Neural cell (in vitro differentiated cells): ENCODE results near the gene ALK.

Experiments used
- CTCF ChIP-seq: fragments of 450-650 bp; IDR thresholded peaks from 2 replicates; pipeline ENCODE4 v1.5.1; 2014; ENCODE audit warnings: antibody characterized with exemption, mild to moderate bottlenecking, moderate library complexity; ENCODE audit not compliant: poor library complexity, severe bottlenecking
- EZH2 ChIP-seq: fragments of 200-600, 300-800 bp; shearing (Covaris generic), sonication (generic); IDR thresholded peaks from 2 replicates; pipeline ENCODE4 v1.6.1; 2014; ENCODE audit warnings: antibody characterized with exemption, low read length, borderline replicate concordance, mild to moderate bottlenecking; ENCODE audit not compliant: insufficient read depth, poor library complexity, severe bottlenecking
- POLR2AphosphoS5 ChIP-seq: IDR thresholded peaks from 2 replicates; pipeline ENCODE4 v1.6.1; 2012
- REST ChIP-seq: IDR thresholded peaks from 2 replicates; pipeline ENCODE4 v1.6.1; 2012; ENCODE audit warnings: borderline replicate concordance

GRCh38 chr2:29220506-29221270, 700.7 kb downstream of the ALK start:
- TF ChIP-seq CTCF (no peak), REST (no peak), POLR2AphosphoS5 (no peak), EZH2 (no peak)
